ENCODE measurements around the gene SRD5A2. TPM values are rescaled to one million over a fixed set of nuclear protein-coding genes. Genes with fewer than 3 reads are reported as not detected.

The SRD5A2 gene
- total RNA-seq, 1 experiment from 2014 or later, result not detected

DNA sequence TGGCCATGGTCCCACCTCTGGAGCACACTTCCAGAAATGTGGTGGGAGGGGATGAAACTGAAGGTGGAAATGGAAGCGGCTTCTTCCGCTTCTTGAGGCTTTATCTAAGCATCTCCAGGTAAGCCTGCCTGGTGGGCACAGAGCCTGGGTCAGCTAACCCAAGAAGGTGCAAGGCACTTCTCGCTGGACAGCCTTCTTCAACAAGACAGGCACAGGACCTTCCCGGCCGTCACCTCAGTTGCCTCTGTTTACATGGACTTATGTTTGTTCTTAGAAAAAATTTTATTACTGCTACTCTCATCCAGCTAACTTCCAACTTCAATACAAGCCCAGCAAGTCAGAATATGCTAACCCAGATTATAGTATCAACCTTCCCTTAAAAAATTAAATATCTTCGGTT lies 51.9 kb downstream of the SRD5A2 start:
- Histone ChIP-seq H3K9me2 (ENCODE audit: insufficient read depth) (no peaks in the 10 kb centered on the region), H3K79me2 (ENCODE audit: low read depth) (no peaks in the 10 kb centered on the region), H2AFZ (no peak overlapping the region), H3K4me2 (no peak overlapping the region), H3K4me3 (no peak overlapping the region), H3K36me3 (ENCODE audit: low read depth) (no peaks in the 10 kb centered on the region), H3K4me1 (replicated peaks; ENCODE audit: insufficient read depth) (no peaks in the 10 kb centered on the region), H3K9me3 (ENCODE audit: insufficient read depth, low read depth) (no peaks in the 10 kb centered on the region), H4K20me1 (ENCODE audit: insufficient read depth) (no peaks in the 10 kb centered on the region), H3F3A (ENCODE audit: insufficient read depth, low read depth) (no peaks in the 10 kb centered on the region), H3K27ac (no peak overlapping the region), H3K27me3 (ENCODE audit: insufficient read depth, low read depth) (no peaks in the 10 kb centered on the region)
- DNase-seq, result no peak
- ChIA-PET POLR2A (ENCODE audit: unreplicated experiment) (no interaction called here), CTCF (no interaction called here)
- intact Hi-C loops (cut with micrococcal nuclease; ENCODE audit: unreplicated experiment), result no loop called here
- TF ChIP-seq, protein P1, sequence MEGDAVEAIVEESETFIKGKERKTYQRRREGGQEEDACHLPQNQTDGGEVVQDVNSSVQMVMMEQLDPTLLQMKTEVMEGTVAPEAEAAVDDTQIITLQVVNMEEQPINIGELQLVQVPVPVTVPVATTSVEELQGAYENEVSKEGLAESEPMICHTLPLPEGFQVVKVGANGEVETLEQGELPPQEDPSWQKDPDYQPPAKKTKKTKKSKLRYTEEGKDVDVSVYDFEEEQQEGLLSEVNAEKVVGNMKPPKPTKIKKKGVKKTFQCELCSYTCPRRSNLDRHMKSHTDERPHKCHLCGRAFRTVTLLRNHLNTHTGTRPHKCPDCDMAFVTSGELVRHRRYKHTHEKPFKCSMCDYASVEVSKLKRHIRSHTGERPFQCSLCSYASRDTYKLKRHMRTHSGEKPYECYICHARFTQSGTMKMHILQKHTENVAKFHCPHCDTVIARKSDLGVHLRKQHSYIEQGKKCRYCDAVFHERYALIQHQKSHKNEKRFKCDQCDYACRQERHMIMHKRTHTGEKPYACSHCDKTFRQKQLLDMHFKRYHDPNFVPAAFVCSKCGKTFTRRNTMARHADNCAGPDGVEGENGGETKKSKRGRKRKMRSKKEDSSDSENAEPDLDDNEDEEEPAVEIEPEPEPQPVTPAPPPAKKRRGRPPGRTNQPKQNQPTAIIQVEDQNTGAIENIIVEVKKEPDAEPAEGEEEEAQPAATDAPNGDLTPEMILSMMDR (conservative IDR thresholded peaks at IDR 0.05), result no peak
- TF ChIP-seq EZH2 (IDR thresholded peaks at IDR 0.05; ENCODE audit: low read depth), result no peak
- BruUV-seq (replicated peaks), result no TSS peak

DNA sequence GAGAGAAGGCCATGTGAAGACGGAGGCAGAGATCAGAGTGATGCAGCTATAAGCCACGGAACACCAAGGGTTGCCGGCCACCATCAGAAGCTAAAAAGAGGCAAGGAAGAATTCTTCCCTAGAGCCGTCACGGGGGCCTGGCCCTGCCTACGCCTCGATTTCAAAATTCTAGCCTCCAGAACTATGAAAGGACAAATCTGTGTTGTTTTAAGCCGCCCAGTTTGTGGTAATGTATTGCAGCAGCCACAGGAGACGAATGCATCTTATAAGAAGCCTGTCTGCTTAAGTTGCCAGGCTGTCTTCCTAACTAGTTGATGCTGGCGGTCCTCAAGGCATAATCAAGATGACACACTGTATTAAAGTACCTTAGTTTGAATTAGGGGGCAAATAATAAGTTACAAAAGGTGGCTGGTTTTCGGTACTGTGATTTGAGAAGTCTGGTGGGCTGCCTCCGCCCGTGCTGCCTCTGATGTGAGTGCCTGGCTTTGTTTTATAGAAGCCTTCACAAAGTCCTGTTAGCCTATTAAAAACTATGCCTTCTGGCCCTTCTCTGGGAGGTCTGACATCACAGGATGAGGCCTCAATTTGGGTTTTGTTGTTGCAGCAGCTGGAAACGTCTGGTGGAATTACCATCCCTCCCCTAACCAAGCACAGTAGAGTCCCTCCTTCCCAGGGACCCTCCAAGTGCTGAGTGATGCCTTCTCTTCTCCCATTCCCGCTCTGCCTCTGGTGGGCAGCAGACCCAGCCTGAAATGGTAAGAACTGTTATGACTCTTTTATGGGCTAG lies 53.6 kb downstream of the SRD5A2 start:
- H3K9me3 ChIP-seq (ENCODE audit: insufficient read depth, low read depth), result no peaks in the 10 kb centered on the region
- no peak overlapping the region for H3K4me3 ChIP-seq
- intact Hi-C loops (cut with micrococcal nuclease; ENCODE audit: unreplicated experiment), result no loop called here
- no peak for TF ChIP-seq EZH2 (IDR thresholded peaks at IDR 0.05; ENCODE audit: low read depth)
- TF ChIP-seq, protein P1 (conservative IDR thresholded peaks at IDR 0.05), result no peak
- H3K4me1 ChIP-seq (replicated peaks; ENCODE audit: insufficient read depth), result no peaks in the 10 kb centered on the region
- no peak overlapping the region for H3K4me2 ChIP-seq
- H3K79me2 ChIP-seq (ENCODE audit: low read depth), result no peaks in the 10 kb centered on the region
- H3K9me2 ChIP-seq (ENCODE audit: insufficient read depth), result no peaks in the 10 kb centered on the region
- no peaks in the 10 kb centered on the region for H3K27me3 ChIP-seq (ENCODE audit: insufficient read depth, low read depth)
- H2AFZ ChIP-seq, result no peak overlapping the region
- no peaks in the 10 kb centered on the region for H4K20me1 ChIP-seq (ENCODE audit: insufficient read depth)
- ChIA-PET CTCF (no interaction called here), POLR2A (ENCODE audit: unreplicated experiment) (no interaction called here)
- no TSS peak for BruUV-seq (replicated peaks)
- no peak for DNase-seq
- H3K27ac ChIP-seq, result no peak overlapping the region
- H3K36me3 ChIP-seq (ENCODE audit: low read depth), result no peaks in the 10 kb centered on the region
- no peaks in the 10 kb centered on the region for H3F3A ChIP-seq (ENCODE audit: insufficient read depth, low read depth)

DNA sequence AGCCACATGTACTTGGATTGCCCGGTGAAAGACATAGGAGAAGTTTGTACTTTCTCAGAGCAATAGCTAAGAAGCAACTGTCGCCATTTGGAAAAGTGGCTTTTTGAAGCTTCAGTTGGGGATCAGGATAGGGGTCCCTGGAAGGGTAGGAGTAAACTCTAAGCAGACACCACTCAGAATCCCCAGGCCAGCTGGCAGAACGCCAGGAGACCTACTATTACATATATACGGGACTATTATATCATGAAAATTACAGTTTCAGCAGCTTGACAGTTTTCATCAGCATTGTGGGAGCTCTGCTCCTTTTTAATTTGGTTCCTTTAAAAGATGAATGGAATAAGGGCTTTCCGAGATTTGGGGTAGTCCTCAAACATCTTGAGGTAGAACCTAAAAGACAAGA lies 54.9 kb downstream of the SRD5A2 start:
- BruUV-seq (replicated peaks), result no TSS peak
- POLR2A ChIA-PET (ENCODE audit: unreplicated experiment), result interaction anchor here (0.8 kb wide), 1 partner anchor 31 kb away, joined by 9 read pairs; no protein-coding TSS in a partner anchor
- H3K9me2 ChIP-seq (ENCODE audit: insufficient read depth), result no peaks in the 10 kb centered on the region
- no peaks in the 10 kb centered on the region for H3K27me3 ChIP-seq (ENCODE audit: insufficient read depth, low read depth)
- intact Hi-C loops (cut with micrococcal nuclease; ENCODE audit: unreplicated experiment), result no loop called here
- H3K79me2 ChIP-seq (ENCODE audit: low read depth), result no peaks in the 10 kb centered on the region
- no peak overlapping the region for H3K4me3 ChIP-seq
- no peak for DNase-seq
- H3F3A ChIP-seq (ENCODE audit: insufficient read depth, low read depth), result no peaks in the 10 kb centered on the region
- no peak for TF ChIP-seq EZH2 (IDR thresholded peaks at IDR 0.05; ENCODE audit: low read depth)
- TF ChIP-seq, protein P1 (conservative IDR thresholded peaks at IDR 0.05), result no peak
- H3K36me3 ChIP-seq (ENCODE audit: low read depth), result no peaks in the 10 kb centered on the region
- no peak overlapping the region for H3K27ac ChIP-seq
- H2AFZ ChIP-seq, result no peak overlapping the region
- no peak overlapping the region for H3K4me2 ChIP-seq
- CTCF ChIA-PET, result interaction anchor here (0.6 kb wide), 1 partner anchor 97 kb away, joined by 5 read pairs; no protein-coding TSS in a partner anchor
- H3K4me1 ChIP-seq (replicated peaks; ENCODE audit: insufficient read depth), result no peaks in the 10 kb centered on the region
- H3K9me3 ChIP-seq (ENCODE audit: insufficient read depth, low read depth), result no peaks in the 10 kb centered on the region
- no peaks in the 10 kb centered on the region for H4K20me1 ChIP-seq (ENCODE audit: insufficient read depth)
